GM19372 (cell line): Measurements from ENCODE around the gene ACO2.
A peak's percentile ranks its signal among the peaks of the same experiment; 100 is the strongest.
"Not testable (repeated sequence)": the region's sequence is repeated elsewhere in the genome, so short reads cannot be mapped to it uniquely, and the experiment has no call there.

Experiments used
- ATAC-seq: cut with Tn5 transposase; IDR thresholded peaks from one replicate; pipeline ENCODE4 v1.9.1; 2021; ENCODE audit warnings: mild to moderate bottlenecking, low read depth, moderate library complexity; ENCODE audit not compliant: unreplicated experiment

Gene ACO2

GRCh38 chr22:41447435-41448188, 21.3 kb upstream of the ACO2 start:
- no peak for ATAC-seq

GRCh38 chr22:41448189-41448808, 20.6 kb upstream of the ACO2 start:
- ATAC-seq = peak; percentile 49

GRCh38 chr22:41458161-41458728, 10.7 kb upstream of the ACO2 start:
- no peak for ATAC-seq

GRCh38 chr22:41459431-41459830, 9.5 kb upstream of the ACO2 start:
- ATAC-seq = no peak

- ATAC-seq = not testable (repeated sequence)
Observed at GRCh38 chr22:41460071-41460470, 8.8 kb upstream of the ACO2 start.

GRCh38 chr22:41461901-41462300, 7.0 kb upstream of the ACO2 start:
- ATAC-seq = no peak

GRCh38 chr22:41469218-41469851, 418 bp downstream of the ACO2 start:
- no peak for ATAC-seq

- no peak for ATAC-seq
Observed at GRCh38 chr22:41470886-41471285, 2.0 kb downstream of the ACO2 start.

GRCh38 chr22:41471568-41471967, 2.7 kb downstream of the ACO2 start:
- no peak for ATAC-seq

- ATAC-seq = no peak
Observed at GRCh38 chr22:41474872-41475451, 6.0 kb downstream of the ACO2 start.

- no peak for ATAC-seq
Observed at GRCh38 chr22:41478473-41478872, 9.6 kb downstream of the ACO2 start.

GRCh38 chr22:41478891-41479521, 10.1 kb downstream of the ACO2 start:
- ATAC-seq = no peak

- no peak for ATAC-seq
Observed at GRCh38 chr22:41479671-41480396, 10.9 kb downstream of the ACO2 start.

- no peak for ATAC-seq
Observed at GRCh38 chr22:41480397-41480735, 11.4 kb downstream of the ACO2 start.

- ATAC-seq = no peak
Observed at GRCh38 chr22:41481131-41481830, 12.4 kb downstream of the ACO2 start.

- ATAC-seq = no peak
Observed at GRCh38 chr22:41481925-41482318, 13.0 kb downstream of the ACO2 start.

- ATAC-seq = no peak
Observed at GRCh38 chr22:41482319-41482935, 13.5 kb downstream of the ACO2 start.

- no peak for ATAC-seq
Observed at GRCh38 chr22:41485033-41485432, 16.1 kb downstream of the ACO2 start.
